Measurements from ENCODE around the gene MAP3K3.
"Not testable (repeated sequence)": the region's sequence is repeated elsewhere in the genome, so short reads cannot be mapped to it uniquely, and the experiment has no call there.

MAP3K3 gene

GRCh38 chr17:63709110-63709509 is 86.9 kb downstream of the MAP3K3 start:
- DNase-seq = no peak

GRCh38 chr17:63714550-63715277 is 92.5 kb downstream of the MAP3K3 start:
- DNase-seq = no peak

GRCh38 chr17:63716426-63716825 is 94.2 kb downstream of the MAP3K3 start:
- DNase-seq = no peak

- DNase-seq = no peak
Measured at GRCh38 chr17:63718988-63719387, 96.8 kb downstream of the MAP3K3 start.

- DNase-seq = not testable (repeated sequence)
Measured at GRCh38 chr17:63720194-63720593, 98.0 kb downstream of the MAP3K3 start.

GRCh38 chr17:63722403-63722802 is 100.2 kb downstream of the MAP3K3 start:
- no peak for DNase-seq

- DNase-seq = no peak
Measured at GRCh38 chr17:63735691-63736090, 113.5 kb downstream of the MAP3K3 start.

GRCh38 chr17:63740464-63741142 is 118.4 kb downstream of the MAP3K3 start:
- DNase-seq = peak; percentile 44

- DNase-seq = no peak
Measured at GRCh38 chr17:63741143-63741407, 118.9 kb downstream of the MAP3K3 start.

- DNase-seq = peak; percentile 98
Measured at GRCh38 chr17:63741408-63742173, 119.4 kb downstream of the MAP3K3 start, which contains the start of gene STRADA. Gene STRADA, minus strand, starts transcription at chr17:63741799. Its CDS starts 13,430 bp downstream, at chr17:63728369.

Measured in hematopoietic multipotent progenitor cell treated with erythropoietin and hydrocortisone succinate and interleukin-3 and kit ligand, for 8 days (in vitro differentiated cells).